ENCODE results near the gene FERMT3. TPM values are rescaled to one million over a fixed set of nuclear protein-coding genes. Genes with fewer than 3 reads are reported as not detected.
A peak's percentile ranks its signal among the peaks of the same experiment; 100 is the strongest.

Gene FERMT3
- total and polyA plus RNA-seq, 4 donors: 3.4 to 47.2 (median 9.7) TPM

- H3K9ac ChIP-seq (ENCODE audit: low read depth in 1 of 2, low read length in 2 of 2): no peak overlapping the region
- DNase-seq (ENCODE audit: low spot score): no peak
- no peak overlapping the region for H3K4me3 ChIP-seq (ENCODE audit: low read depth in 1 of 3, low read length in 3 of 3)
- no peaks in the 10 kb centered on the region for H3K36me3 ChIP-seq (ENCODE audit: control insufficient read depth in 4 of 4, insufficient read depth in 3 of 4, low read depth in 1 of 4, low read length in 3 of 4)
- TF ChIP-seq TAF1 (conservative IDR thresholded peaks at IDR 0.05) (no peak), JUND (IDR thresholded peaks at IDR 0.05) (no peak), EGR1 (IDR thresholded peaks at IDR 0.05; ENCODE audit: low read depth in 2 of 2) (no peak), RXRA (IDR thresholded peaks at IDR 0.05) (no peak), REST (IDR thresholded peaks at IDR 0.05) (no peak), HNF4G (IDR thresholded peaks at IDR 0.05) (no peak), NR2F2 (IDR thresholded peaks at IDR 0.05) (no peak), RAD21 (IDR thresholded peaks at IDR 0.05) (no peak), FOXA1 (IDR thresholded peaks at IDR 0.05) (no peak), SP1 (IDR thresholded peaks at IDR 0.05) (no peak), HNF4A (conservative IDR thresholded peaks at IDR 0.05) (no peak), MAX (IDR thresholded peaks at IDR 0.05) (no peak), GABPA (IDR thresholded peaks at IDR 0.05 in 1 of 2, conservative IDR thresholded peaks at IDR 0.05 in 1 of 2) (no peak), ATF3 (IDR thresholded peaks at IDR 0.05) (no peak), FOXA2 (IDR thresholded peaks at IDR 0.05) (no peak), ZBTB33 (IDR thresholded peaks at IDR 0.05) (no peak)
- H3K4me1 ChIP-seq (ENCODE audit: control insufficient read depth in 4 of 4, insufficient read depth in 4 of 4, low read length in 3 of 4): peaks cover 27 to 58% (median 43%) of the 10 kb centered on the region in 4 donors
- WGBS: 67% methylated on average over 9 of the region's 9 CpGs
- peak overlapping the region; percentile 58 to 64 for H3K27ac ChIP-seq (ENCODE audit: low read depth in 1 of 2, low read length in 2 of 2)
- H3K9me3 ChIP-seq (ENCODE audit: control insufficient read depth in 4 of 4, low read length in 3 of 4): no peaks in the 10 kb centered on the region
- H3K27me3 ChIP-seq (ENCODE audit: control insufficient read depth in 4 of 4, insufficient read depth in 4 of 4, low read length in 3 of 4): no peaks in the 10 kb centered on the region
Observed at GRCh38 chr11:64238076-64238475, 31.6 kb downstream of the FERMT3 start.

- Histone ChIP-seq H3K4me1 (ENCODE audit: control insufficient read depth in 4 of 4, insufficient read depth in 4 of 4, low read length in 3 of 4) (peaks cover 27 to 59% (median 40%) of the 10 kb centered on the region in 4 donors), H3K9me3 (ENCODE audit: control insufficient read depth in 4 of 4, low read length in 3 of 4) (no peaks in the 10 kb centered on the region), H3K4me3 (ENCODE audit: low read depth in 1 of 3, low read length in 3 of 3) (no peak overlapping the region), H3K27me3 (ENCODE audit: control insufficient read depth in 4 of 4, insufficient read depth in 4 of 4, low read length in 3 of 4) (no peaks in the 10 kb centered on the region), H3K36me3 (ENCODE audit: control insufficient read depth in 4 of 4, insufficient read depth in 3 of 4, low read depth in 1 of 4, low read length in 3 of 4) (peaks cover 0 to 5% (median 4%) of the 10 kb centered on the region in 4 donors), H3K9ac (ENCODE audit: low read depth in 1 of 2, low read length in 2 of 2) (no peak overlapping the region), H3K27ac (ENCODE audit: low read depth in 1 of 2, low read length in 2 of 2) (peak overlapping the region in 1 of 2 donors; percentile 37)
- no peak for TF ChIP-seq FOXA1 (IDR thresholded peaks at IDR 0.05)
- no peak for TF ChIP-seq ATF3 (IDR thresholded peaks at IDR 0.05)
- no peak for TF ChIP-seq HNF4A (conservative IDR thresholded peaks at IDR 0.05)
- no peak for TF ChIP-seq GABPA (IDR thresholded peaks at IDR 0.05 in 1 of 2, conservative IDR thresholded peaks at IDR 0.05 in 1 of 2)
- no peak for TF ChIP-seq YY1 (IDR thresholded peaks at IDR 0.05)
- no peak for TF ChIP-seq TAF1 (conservative IDR thresholded peaks at IDR 0.05)
- no peak for TF ChIP-seq RAD21 (IDR thresholded peaks at IDR 0.05)
- TF ChIP-seq SP1 (IDR thresholded peaks at IDR 0.05): no peak
- no peak for TF ChIP-seq MAX (IDR thresholded peaks at IDR 0.05)
- TF ChIP-seq FOXA2 (IDR thresholded peaks at IDR 0.05): no peak
- TF ChIP-seq HNF4G (IDR thresholded peaks at IDR 0.05): no peak
- no peak for TF ChIP-seq CTCF (IDR thresholded peaks at IDR 0.05; ENCODE audit: low read depth, low read length, missing input control)
- no peak for TF ChIP-seq JUND (IDR thresholded peaks at IDR 0.05)
- WGBS: 84% methylated on average over 5 of the region's 5 CpGs
- no peak for DNase-seq (ENCODE audit: low spot score)
Observed at GRCh38 chr11:64238999-64239398, 32.5 kb downstream of the FERMT3 start.
